Lower lobe of right lung (tissue), 2 donors: ENCODE results near the gene TACC2. TPM values are rescaled to one million over a fixed set of nuclear protein-coding genes. Genes with fewer than 3 reads are reported as not detected.

Experiments used
- ATAC-seq, 2 donors: fragments of 200-7000 bp; cut with Tn5 transposase; one replicate each; pipeline ENCODE4 v1.9.1; 2020 to 2022; ENCODE audit warnings: mild to moderate bottlenecking in 2 of 2, moderate library complexity in 2 of 2
- DNase-seq: peaks from one replicate; pipeline ENCODE4 v3.0.0-alpha.2; 2020
- H3K27ac ChIP-seq: fragments of 200-600 bp; one replicate; pipeline ENCODE4 v1.8.0; 2022
- H3K27me3 ChIP-seq: fragments of 200-600 bp; one replicate; pipeline ENCODE4 v1.8.0; 2022; ENCODE audit warnings: low read depth
- H3K36me3 ChIP-seq: fragments of 200-600 bp; one replicate; pipeline ENCODE4 v1.8.0; 2022; ENCODE audit warnings: mild to moderate bottlenecking
- H3K4me1 ChIP-seq: fragments of 200-600 bp; one replicate; pipeline ENCODE4 v1.8.0; 2022
- H3K4me3 ChIP-seq: fragments of 200-600 bp; one replicate; pipeline ENCODE4 v1.8.0; 2022; ENCODE audit warnings: mild to moderate bottlenecking
- H3K9me3 ChIP-seq: fragments of 200-600 bp; one replicate; pipeline ENCODE4 v1.8.0; 2022
- CTCF ChIP-seq: fragments of 200-600 bp; IDR thresholded peaks from one replicate; pipeline ENCODE4 v1.8.0; 2022; ENCODE audit warnings: antibody characterized with exemption, mild to moderate bottlenecking
- intact Hi-C: fragments of 100-400 bp; cut with DNase I; formaldehyde crosslinking; loops from one replicate; pipeline ENCODE4 v1.11.0; 2022
- total RNA-seq: library from RNA; stranded (reverse); fragmentation: NEBNext Ultra II Directional; extraction: Animal tissue kit (Norgen Biotek cat#: 25700); gene quantifications from one replicate; pipeline ENCODE4 v1.2.1, GENCODE V29; 2021
- donor health status: DM: no; HTN: yes; CAD: no; lungs with severe emphysema.

The TACC2 gene
- total RNA-seq, 1 donor from 2014 or later, result 141 TPM

GRCh38 chr10:122299423-122300075, 310.6 kb downstream of the TACC2 start:
- Histone ChIP-seq H3K9me3 (no peaks in the 10 kb centered on the region), H3K4me1 (peaks cover 5% of the 10 kb centered on the region), H3K36me3 (no peaks in the 10 kb centered on the region), H3K27me3 (no peaks in the 10 kb centered on the region), H3K4me3 (no peak overlapping the region), H3K27ac (no peak overlapping the region)
- no peak for TF ChIP-seq CTCF
- no peak for ATAC-seq
- no peak for DNase-seq
- intact Hi-C loops, result no loop called here

GRCh38 chr10:122301055-122301810, 312.3 kb downstream of the TACC2 start:
- DNase-seq, result no peak
- peak in 1 of 2 donors; percentile 4 for ATAC-seq
- TF ChIP-seq CTCF, result no peak

GRCh38 chr10:122301811-122302115, 312.8 kb downstream of the TACC2 start:
- no peaks in the 10 kb centered on the region for H3K9me3 ChIP-seq
- no peak overlapping the region for H3K4me3 ChIP-seq
- intact Hi-C loops, result no loop called here
- H3K27me3 ChIP-seq, result no peaks in the 10 kb centered on the region
- no peak for TF ChIP-seq CTCF
- H3K4me1 ChIP-seq, result peaks cover 5% of the 10 kb centered on the region
- H3K27ac ChIP-seq, result no peak overlapping the region
- H3K36me3 ChIP-seq, result no peaks in the 10 kb centered on the region
- ATAC-seq, result no peak
- no peak for DNase-seq

More at GRCh38 chr10:122301055-122301810, 312.3 kb downstream of the TACC2 start:
- Histone ChIP-seq H3K27ac (no peak overlapping the region), H3K36me3 (no peaks in the 10 kb centered on the region), H3K27me3 (no peaks in the 10 kb centered on the region), H3K4me1 (peaks cover 5% of the 10 kb centered on the region), H3K9me3 (no peaks in the 10 kb centered on the region), H3K4me3 (no peak overlapping the region)
- intact Hi-C loops, result no loop called here

- no peak for TF ChIP-seq CTCF
- Histone ChIP-seq H3K9me3 (no peaks in the 10 kb centered on the region), H3K27ac (no peak overlapping the region), H3K4me1 (peaks cover 5% of the 10 kb centered on the region), H3K27me3 (no peaks in the 10 kb centered on the region), H3K36me3 (no peaks in the 10 kb centered on the region), H3K4me3 (no peak overlapping the region)
- ATAC-seq (no peak), DNase-seq (no peak)
- intact Hi-C loops, result no loop called here
Measured at GRCh38 chr10:122302315-122302714, 313.4 kb downstream of the TACC2 start.

DNA sequence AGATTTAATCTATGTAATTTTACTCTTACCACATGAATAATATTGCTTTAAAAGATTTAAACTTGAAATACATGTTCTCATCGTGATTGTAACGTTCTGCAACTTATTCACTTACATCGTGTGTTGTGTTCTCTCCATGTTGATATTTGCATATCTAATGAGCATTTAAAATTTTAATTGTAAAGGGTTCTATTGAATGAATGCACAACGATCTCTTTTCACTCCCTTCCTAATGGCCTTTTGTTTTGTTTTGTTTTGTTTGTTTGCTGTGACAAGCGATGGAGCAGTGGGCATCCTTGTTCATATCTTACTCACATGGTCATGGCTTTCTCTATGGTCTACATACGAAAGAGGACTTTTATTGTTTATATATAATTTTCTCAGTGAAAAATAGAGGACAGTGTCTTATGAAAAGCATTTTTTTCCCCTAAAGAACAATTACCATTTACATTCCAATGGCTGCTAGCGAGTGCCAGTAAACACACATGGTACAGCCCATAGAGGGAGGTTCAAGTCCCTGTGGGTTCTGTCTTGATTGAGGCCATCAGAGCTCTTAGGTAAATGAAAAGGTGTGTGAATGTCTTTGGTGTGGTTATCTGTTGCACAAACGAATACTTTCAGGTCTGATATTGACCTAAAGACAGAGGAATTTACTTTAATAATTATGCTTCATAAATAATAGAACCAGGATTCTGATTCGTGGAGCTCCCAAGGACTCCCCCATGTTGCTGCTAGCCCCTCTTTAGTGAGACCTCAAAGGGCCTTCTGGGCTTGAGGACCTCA, 314.5 kb downstream of the TACC2 start:
- ATAC-seq (no peak), DNase-seq (no peak)
- Histone ChIP-seq H3K27ac (no peak overlapping the region), H3K4me3 (no peak overlapping the region), H3K9me3 (no peaks in the 10 kb centered on the region), H3K36me3 (no peaks in the 10 kb centered on the region), H3K27me3 (no peaks in the 10 kb centered on the region), H3K4me1 (peaks cover 15% of the 10 kb centered on the region)
- TF ChIP-seq CTCF, result no peak
- intact Hi-C loops, result no loop called here

Other genes with a start within 250 kb of the TACC2 start
- gene ATE1, start 61.1 kb upstream of the TACC2 start, total RNA-seq, result 26.0 TPM
- gene NSMCE4A, start 13.9 kb upstream of the TACC2 start, total RNA-seq, result 37.1 TPM